Central memory CD8-positive, alpha-beta T cell (primary cell): ENCODE data around the gene SLC25A13.

Experiments
- ATAC-seq: fragments of 150-1000 bp; cut with Tn5 transposase; replicated peaks from 2 replicates; pipeline ENCODE4 v1.10.0; 2022; ENCODE audit warnings: mild to moderate bottlenecking, moderate FRiP score, moderate number of reproducible peaks; ENCODE audit not compliant: poor library complexity, severe bottlenecking; ENCODE audit errors: extremely low read depth
- DNase-seq, 2 donors: peaks; one replicate each; pipeline ENCODE4 v3.0.0; 2021; ENCODE audit warnings: low spot score in 2 of 2
- H3K27ac Mint-ChIP-seq: one replicate; pipeline ENCODE4 v1.8.0; 2022; ENCODE audit warnings: low read depth, mild to moderate bottlenecking, moderate library complexity, mixed read lengths
- H3K27me3 Mint-ChIP-seq: one replicate; pipeline ENCODE4 v1.8.0; 2022; ENCODE audit warnings: mixed read lengths
- H3K36me3 Mint-ChIP-seq: one replicate; pipeline ENCODE4 v1.8.0; 2022; ENCODE audit warnings: mild to moderate bottlenecking, moderate library complexity, mixed read lengths; ENCODE audit not compliant: insufficient read depth
- H3K4me1 Mint-ChIP-seq: one replicate; pipeline ENCODE4 v1.8.0; 2022; ENCODE audit warnings: mixed read lengths
- H3K4me3 Mint-ChIP-seq: one replicate; pipeline ENCODE4 v1.8.0; 2022; ENCODE audit warnings: mild to moderate bottlenecking, moderate library complexity, mixed read lengths
- H3K9me3 Mint-ChIP-seq: one replicate; pipeline ENCODE4 v1.8.0; 2022; ENCODE audit warnings: mixed read lengths

SLC25A13 gene

GRCh38 chr7:96075510-96076349, 246.2 kb downstream of the SLC25A13 start:
- Mint-ChIP-seq H3K27ac (no peak overlapping the region), H3K27me3 (peaks cover 56% of the 10 kb centered on the region), H3K4me3 (peak overlapping the region; percentile 66), H3K4me1 (peaks cover 7% of the 10 kb centered on the region), H3K9me3 (no peaks in the 10 kb centered on the region), H3K36me3 (no peaks in the 10 kb centered on the region)
- DNase-seq (peak in 1 of 2 donors; percentile 14), ATAC-seq (peak; percentile 73)

DNA sequence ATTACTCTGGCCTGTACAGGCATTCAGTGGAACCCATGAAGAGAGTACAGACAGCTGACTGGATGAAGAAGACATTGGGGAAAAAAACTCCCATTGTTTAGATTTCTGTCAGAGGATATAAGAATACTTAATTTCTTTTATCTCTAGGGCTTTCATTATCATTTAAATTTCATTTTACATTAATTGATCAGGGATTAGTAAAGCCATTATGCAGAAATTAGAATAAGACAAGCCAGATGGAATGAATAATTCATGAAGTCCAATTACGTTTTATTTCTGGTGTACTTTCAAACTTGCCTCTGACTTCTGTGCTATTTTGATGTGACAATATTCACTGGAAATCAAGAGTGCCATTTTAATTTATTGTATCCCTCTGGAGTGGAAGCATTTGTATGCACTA, 247.0 kb downstream of the SLC25A13 start:
- Mint-ChIP-seq H3K36me3 (no peaks in the 10 kb centered on the region), H3K9me3 (no peaks in the 10 kb centered on the region), H3K27me3 (peaks cover 48% of the 10 kb centered on the region), H3K4me3 (peak overlapping the region; percentile 66), H3K27ac (no peak overlapping the region), H3K4me1 (peaks cover 7% of the 10 kb centered on the region)
- no peak for DNase-seq
- no peak for ATAC-seq
